Mucosa of stomach (tissue), 1 donor: Measurements from ENCODE around the gene ELFN1.

Experiments used
- H3K27me3 ChIP-seq: one replicate; pipeline ENCODE4 v1.7.0; 2013; ENCODE audit warnings: mild to moderate bottlenecking, low read length; ENCODE audit not compliant: control insufficient read depth, insufficient read depth
- H3K36me3 ChIP-seq: one replicate; pipeline ENCODE4 v1.7.0; 2013; ENCODE audit warnings: low read length; ENCODE audit not compliant: control insufficient read depth, insufficient read depth
- H3K4me1 ChIP-seq: one replicate; pipeline ENCODE4 v1.7.0; 2013; ENCODE audit warnings: mild to moderate bottlenecking, low read length; ENCODE audit not compliant: control insufficient read depth, insufficient read depth
- H3K4me3 ChIP-seq: one replicate; pipeline ENCODE4 v1.7.0; 2013; ENCODE audit warnings: low read length
- H3K9ac ChIP-seq: one replicate; pipeline ENCODE4 v1.7.0; 2013; ENCODE audit warnings: mild to moderate bottlenecking, low read length, moderate library complexity
- H3K9me3 ChIP-seq: one replicate; pipeline ENCODE4 v1.7.0; 2013; ENCODE audit warnings: mild to moderate bottlenecking, low read length, moderate library complexity; ENCODE audit not compliant: control insufficient read depth
- donor health status: Pancreatic carcinoma.

The ELFN1 gene

DNA sequence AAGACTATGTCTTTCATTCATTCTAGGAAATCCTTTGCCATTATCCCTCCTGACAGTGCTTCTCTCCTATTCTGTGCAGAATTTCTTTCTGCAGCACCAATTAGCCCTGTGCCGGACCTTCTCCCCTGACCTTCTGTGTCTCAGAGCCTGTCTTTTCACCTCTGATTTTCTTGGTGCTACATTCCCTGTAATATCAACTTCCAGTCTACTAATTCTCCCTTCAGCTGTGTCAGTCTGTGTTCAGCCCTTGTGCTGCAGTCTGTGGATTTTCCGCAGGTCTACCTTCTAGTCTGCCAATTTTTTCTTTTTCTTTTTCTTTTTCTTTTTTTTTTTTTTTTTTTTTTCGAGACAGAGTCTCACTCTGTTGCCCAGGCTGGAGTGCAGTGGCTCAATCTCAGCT lies 115.8 kb downstream of the ELFN1 start:
- H3K36me3 ChIP-seq, result no peaks in the 10 kb centered on the region
- no peak overlapping the region for H3K4me3 ChIP-seq
- no peaks in the 10 kb centered on the region for H3K4me1 ChIP-seq
- no peaks in the 10 kb centered on the region for H3K27me3 ChIP-seq
- no peak overlapping the region for H3K9ac ChIP-seq
- H3K9me3 ChIP-seq, result no peaks in the 10 kb centered on the region

DNA sequence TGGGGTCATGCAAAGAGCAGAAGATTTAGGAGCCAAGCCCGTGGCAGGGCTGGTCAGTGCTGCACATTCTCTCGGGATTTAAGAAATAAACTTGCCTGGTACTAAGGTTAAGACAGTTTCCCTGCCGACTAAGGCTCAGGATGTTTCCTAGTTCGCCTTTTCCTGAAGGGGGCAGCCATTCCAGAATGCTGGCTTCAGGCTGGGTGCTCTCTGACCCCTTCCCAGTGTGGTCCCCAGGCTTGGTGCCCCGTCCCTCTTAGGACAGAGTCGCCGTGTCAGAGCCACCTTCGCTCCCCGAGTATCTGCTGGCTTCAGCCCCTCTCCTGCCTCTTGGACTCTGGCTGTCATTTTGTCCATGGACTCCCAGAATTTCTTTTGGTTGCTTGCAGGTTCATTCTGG lies 117.2 kb downstream of the ELFN1 start:
- Histone ChIP-seq H3K4me3 (no peak overlapping the region), H3K9ac (no peak overlapping the region), H3K27me3 (no peaks in the 10 kb centered on the region), H3K9me3 (no peaks in the 10 kb centered on the region), H3K36me3 (no peaks in the 10 kb centered on the region), H3K4me1 (no peaks in the 10 kb centered on the region)

- no peaks in the 10 kb centered on the region for H3K4me1 ChIP-seq
These were observed 117.7 kb downstream of the ELFN1 start for GRCh38 chr7:1787681-1788235.

GRCh38 chr7:1794888-1795542 lies 124.9 kb downstream of the ELFN1 start:
- no peak overlapping the region for H3K4me3 ChIP-seq
- no peaks in the 10 kb centered on the region for H3K36me3 ChIP-seq
- no peaks in the 10 kb centered on the region for H3K9me3 ChIP-seq
- no peaks in the 10 kb centered on the region for H3K4me1 ChIP-seq
- no peak overlapping the region for H3K9ac ChIP-seq
- H3K27me3 ChIP-seq, result no peaks in the 10 kb centered on the region

More at GRCh38 chr7:1787681-1788235, 117.7 kb downstream of the ELFN1 start:
- H3K27me3 ChIP-seq, result no peaks in the 10 kb centered on the region
- H3K4me3 ChIP-seq, result no peak overlapping the region
- no peaks in the 10 kb centered on the region for H3K36me3 ChIP-seq
- no peaks in the 10 kb centered on the region for H3K9me3 ChIP-seq
- no peak overlapping the region for H3K9ac ChIP-seq
